H1 (cell line): ENCODE results near the gene AIFM3. TPM values are rescaled to one million over a fixed set of nuclear protein-coding genes. Genes with fewer than 3 reads are reported as not detected.

ENCODE experiments used
- CTCF ChIA-PET: fragments of 300-600 bp; sonication (Branson Sonifier 250); formaldehyde crosslinking; loops from one replicate; lab custom pipeline; 2021; ENCODE audit not compliant: partially characterized antibody; lab: Charles Lee
- POLR2A ChIA-PET: fragments of 300-600 bp; sonication (Branson Sonifier 250); formaldehyde crosslinking; loops from one replicate; lab custom pipeline; 2021; ENCODE audit warnings: inconsistent platforms; ENCODE audit not compliant: partially characterized antibody; lab: Charles Lee
- DNase-seq, 2 experiments: peaks; one replicate each; pipeline versions ENCODE4 v3.0.0 to v3.0.0-alpha.2; 2010 to 2022; ENCODE audit warnings: low spot score in 2 of 2, low read depth in 1 of 2, mixed read lengths in 1 of 2
- FAIRE-seq: peaks from 2 replicates; lab custom pipeline; 2011; peaks lifted over from hg19 to GRCh38; lab: Jason Lieb, UNC
- H2AFZ ChIP-seq: 2 replicates; pipeline ENCODE4 v1.8.1; 2012; ENCODE audit warnings: low read length, inconsistent platforms
- H2AK5ac ChIP-seq: 2 replicates; pipeline ENCODE4 v1.6.1; 2013; ENCODE audit warnings: low read depth, low read length
- H2BK120ac ChIP-seq: replicated peaks from 2 replicates; pipeline ENCODE3; 2013; ENCODE audit warnings: low read depth, low read length, inconsistent platforms
- H2BK12ac ChIP-seq: 2 replicates; pipeline ENCODE4 v1.6.1; 2013; ENCODE audit warnings: low read depth, low read length
- H2BK15ac ChIP-seq: 2 replicates; pipeline ENCODE4 v1.6.1; 2013; ENCODE audit warnings: low read length
- H2BK20ac ChIP-seq: 2 replicates; pipeline ENCODE4 v1.6.1; 2013; ENCODE audit warnings: low read length
- H2BK5ac ChIP-seq: 2 replicates; pipeline ENCODE4 v1.6.1; 2013; ENCODE audit warnings: low read depth, low read length
- H3K14ac ChIP-seq: 2 replicates; pipeline ENCODE4 v1.6.1; 2013; ENCODE audit warnings: inconsistent platforms; ENCODE audit not compliant: insufficient read length
- H3K18ac ChIP-seq: 2 replicates; pipeline ENCODE4 v1.6.1; 2013; ENCODE audit warnings: low read length; ENCODE audit errors: extremely low read depth
- H3K23ac ChIP-seq: 2 replicates; pipeline ENCODE4 v1.6.1; 2013; ENCODE audit warnings: inconsistent platforms; ENCODE audit not compliant: insufficient read length
- H3K23me2 ChIP-seq: 2 replicates; pipeline ENCODE4 v1.6.1; 2013; ENCODE audit warnings: low read depth, low read length
- H3K27ac ChIP-seq: 2 replicates; pipeline ENCODE4 v1.6.1; 2011; ENCODE audit warnings: low read depth, low read length, inconsistent platforms
- H3K27me3 ChIP-seq, 4 experiments: replicated peaks in 1 of 4; 1 replicate in 1 of 4; 2 replicates in 3 of 4; pipeline versions ENCODE4 v1.6.1 to v1.8.1; 2011 to 2013; ENCODE audit warnings: low read length in 3 of 4, mild to moderate bottlenecking in 3 of 4, inconsistent platforms in 2 of 4, mixed read lengths in 2 of 4, moderate library complexity in 1 of 4; ENCODE audit not compliant: control insufficient read depth in 3 of 4, insufficient read depth in 3 of 4; ENCODE audit errors: extremely low read depth in 1 of 4
- H3K36me3 ChIP-seq, 4 experiments: 2 replicates each; pipeline versions ENCODE4 v1.6.1 to v1.8.1; 2011 to 2013; ENCODE audit warnings: mild to moderate bottlenecking in 4 of 4, low read length in 3 of 4, moderate library complexity in 2 of 4, control low read depth in 1 of 4, inconsistent platforms in 1 of 4; ENCODE audit not compliant: insufficient read depth in 4 of 4, control insufficient read depth in 2 of 4
- H3K4ac ChIP-seq: replicated peaks from 2 replicates; pipeline ENCODE3; 2013; ENCODE audit warnings: low read length, low read depth, mixed read lengths, inconsistent platforms; ENCODE audit not compliant: insufficient read length
- H3K4me1 ChIP-seq, 4 experiments: replicated peaks in 1 of 4; 1 replicate in 1 of 4; 2 replicates in 3 of 4; pipeline versions ENCODE4 v1.6.1 to v1.8.1; 2011 to 2013; ENCODE audit warnings: low read length in 3 of 4, inconsistent platforms in 2 of 4, mixed read lengths in 1 of 4; ENCODE audit not compliant: insufficient read depth in 4 of 4, control insufficient read depth in 3 of 4
- H3K4me2 ChIP-seq, 2 experiments: 2 replicates each; pipeline versions ENCODE4 v1.6.1 to v1.8.1; 2011 to 2013; ENCODE audit warnings: low read depth in 2 of 2, low read length in 2 of 2, control low read depth in 1 of 2, inconsistent platforms in 1 of 2, mild to moderate bottlenecking in 1 of 2; ENCODE audit not compliant: insufficient read depth in 1 of 2
- H3K4me3 ChIP-seq, 4 experiments: fragments of 200-600, 300-600 bp in 1 of 4; sonication (generic), shearing (Covaris generic), sonication (Bioruptor Twin) in 1 of 4; 2 replicates each; pipeline versions ENCODE4 v1.5.1 to v1.8.1; 2011 to 2016; ENCODE audit warnings: low read length in 4 of 4, low read depth in 3 of 4, control low read depth in 2 of 4, inconsistent platforms in 2 of 4, mild to moderate bottlenecking in 2 of 4, mixed read lengths in 1 of 4, moderate library complexity in 1 of 4; ENCODE audit not compliant: insufficient read depth in 2 of 4; ENCODE audit errors: extremely low read depth in 1 of 4
- H3K56ac ChIP-seq: replicated peaks from 2 replicates; pipeline ENCODE3; 2013; ENCODE audit warnings: low read depth, mild to moderate bottlenecking, mixed read lengths, low read length, inconsistent platforms; ENCODE audit not compliant: insufficient read length
- H3K79me1 ChIP-seq: 2 replicates; pipeline ENCODE4 v1.6.1; 2013; ENCODE audit warnings: low read depth, low read length, control low read depth
- H3K79me2 ChIP-seq, 2 experiments: 2 replicates each; pipeline versions ENCODE4 v1.6.1 to v1.8.1; 2012 to 2013; ENCODE audit warnings: low read length in 2 of 2, mild to moderate bottlenecking in 2 of 2, inconsistent platforms in 1 of 2; ENCODE audit not compliant: insufficient read depth in 2 of 2, control insufficient read depth in 1 of 2
- H3K9ac ChIP-seq, 4 experiments: replicated peaks in 1 of 4; 1 replicate in 1 of 4; 2 replicates in 3 of 4; pipeline versions ENCODE4 v1.6.1 to v1.8.1; 2011 to 2013; ENCODE audit warnings: low read depth in 3 of 4, low read length in 3 of 4, control low read depth in 2 of 4, mild to moderate bottlenecking in 2 of 4, moderate library complexity in 2 of 4, inconsistent platforms in 1 of 4; ENCODE audit errors: extremely low read depth in 1 of 4
- H3K9me3 ChIP-seq, 2 experiments: 2 replicates each; pipeline versions ENCODE4 v1.6.1 to v1.8.1; 2012 to 2013; ENCODE audit warnings: mild to moderate bottlenecking in 2 of 2, moderate library complexity in 2 of 2, control low read depth in 1 of 2, inconsistent platforms in 1 of 2, low read depth in 1 of 2, low read length in 1 of 2, mixed read lengths in 1 of 2; ENCODE audit not compliant: insufficient read depth in 2 of 2
- H4K20me1 ChIP-seq, 2 experiments: replicated peaks in 1 of 2; 2 replicates each; pipeline versions ENCODE3 to v1.8.1; 2011 to 2013; ENCODE audit warnings: inconsistent platforms in 2 of 2, low read length in 2 of 2, mild to moderate bottlenecking in 1 of 2; ENCODE audit not compliant: insufficient read depth in 2 of 2, control insufficient read depth in 1 of 2
- H4K5ac ChIP-seq: 2 replicates; pipeline ENCODE4 v1.6.1; 2013; ENCODE audit warnings: low read length, low read depth, mixed read lengths, inconsistent platforms; ENCODE audit not compliant: insufficient read length
- H4K8ac ChIP-seq: 2 replicates; pipeline ENCODE4 v1.8.0; 2013; ENCODE audit warnings: mild to moderate bottlenecking, moderate library complexity, low read length, inconsistent platforms; ENCODE audit not compliant: insufficient read depth; ENCODE audit errors: extremely low read depth
- H4K91ac ChIP-seq: replicated peaks from 2 replicates; pipeline ENCODE3; 2013; ENCODE audit warnings: low read length, mixed read lengths, inconsistent platforms; ENCODE audit not compliant: insufficient read length
- KDM5A ChIP-seq: fragments of 200-600 bp; IDR thresholded peaks from 2 replicates; pipeline ENCODE4 v1.7.1; 2012; ENCODE audit warnings: mild to moderate bottlenecking, low read length, inconsistent platforms, mixed read lengths
- SIRT6 ChIP-seq: IDR thresholded peaks from one replicate; pipeline ENCODE4 v1.7.1; 2012; ENCODE audit warnings: low read length, inconsistent platforms
- SP4 ChIP-seq: IDR thresholded peaks from 2 replicates; pipeline ENCODE4 v1.6.1; 2012; ENCODE audit warnings: low read length, inconsistent platforms
- ZNF274 ChIP-seq: IDR thresholded peaks from 2 replicates; pipeline ENCODE4 v1.7.0; 2012; ENCODE audit warnings: low read length, borderline replicate concordance; ENCODE audit errors: extremely low read depth
- WGBS, 2 experiments: shearing (Covaris generic) in 1 of 2; methylation state at CpG; one replicate each; pipeline versions ENCODE4 v1.1.6 to v1.1.7; 2013 to 2015; ENCODE audit warnings: low lambda C conversion rate in 2 of 2, mixed read lengths in 2 of 2, inconsistent platforms in 1 of 2, low coverage in 1 of 2, missing lambda C conversion rate in 1 of 2; ENCODE audit not compliant: insufficient replicate concordance in 2 of 2, insufficient coverage in 1 of 2, insufficient read length in 1 of 2; ENCODE audit errors: extremely low coverage in 1 of 2, missing lambda C conversion rate in 1 of 2; 5-methylcytosine and 5-hydroxymethylcytosine counted together
- polyA plus RNA-seq, 7 experiments: library from polyadenylated mRNA; depleted of rRNA in 3 of 7; stranded (reverse) in 5 of 7; unstranded in 2 of 7; fragments of >200 nt in 5 of 7; fragments of 200-250 nt in 2 of 7; gene quantifications; 1 replicate in 5 of 7; 2 replicates in 1 of 7; 4 replicates in 1 of 7; pipeline versions ENCODE4 v1.2.1 to v1.2.3, GENCODE V29; 2011 to 2013; ENCODE audit warnings: missing spikeins in 2 of 7, mixed read lengths in 2 of 7
- total RNA-seq: library from RNA; stranded (reverse); fragmentation: NEBNext Ultra II Directional; extraction: Animal tissue kit (Norgen Biotek cat#: 25700); gene quantifications from 2 replicates; pipeline ENCODE4 v1.2.1, GENCODE V29; 2021

AIFM3 gene
- total and polyA plus RNA-seq, 2 of the 8 experiments (the other 6 are each of a cell fraction or from before 2014, with no cell fraction given), result 0.86 to 1.4 TPM

DNA sequence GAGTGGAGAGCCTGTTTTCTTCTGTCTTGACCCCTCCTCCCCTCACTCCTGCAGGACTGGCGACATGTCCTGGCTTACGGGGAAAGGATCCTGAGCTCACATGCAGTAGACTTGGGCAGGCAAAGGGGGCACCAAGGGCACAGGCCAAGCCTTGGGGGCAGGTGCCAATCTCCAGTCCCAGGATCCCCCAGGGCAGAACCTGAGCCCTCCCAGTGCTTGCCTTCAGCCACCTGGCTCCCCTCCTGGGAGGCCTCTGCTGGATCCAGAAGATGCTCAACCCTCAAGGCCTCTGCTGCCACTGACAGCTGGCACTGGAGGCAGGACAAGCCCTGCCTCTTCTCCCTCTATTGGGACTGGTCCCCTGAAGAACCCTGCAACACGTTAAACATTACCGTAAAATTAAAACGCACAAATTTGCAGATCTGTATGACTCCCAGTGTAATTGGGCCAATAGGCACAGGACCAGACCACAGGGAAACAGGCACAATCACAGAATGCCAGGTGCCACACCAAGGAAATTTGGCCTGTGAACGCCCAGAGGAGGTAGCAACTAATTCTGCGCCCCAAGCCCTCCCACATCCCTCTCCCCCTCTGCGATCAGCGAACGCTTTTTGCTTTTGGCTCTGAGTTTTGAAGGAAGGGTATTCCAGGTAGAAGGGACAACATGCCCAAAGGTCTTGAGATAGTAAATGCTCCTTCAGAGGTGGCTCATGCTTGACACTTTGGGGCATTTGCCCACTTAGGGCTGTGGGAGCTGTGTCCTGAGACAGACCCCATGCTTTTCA lies 14.1 kb downstream of the AIFM3 start:
- no peak for FAIRE-seq
- no peak overlapping the region for H2AFZ ChIP-seq

More for the DNA sequence above, 14.1 kb downstream of the AIFM3 start:
- TF ChIP-seq ZNF274 (no peak), SIRT6 (no peak), KDM5A (no peak), SP4 (no peak)
- H3K56ac ChIP-seq, result peak overlapping the region; percentile 47
- ChIA-PET CTCF (interaction anchor here (0.8 to 2.5 kb wide), 8 partner anchors 10 to 176 kb away, joined by 3 to 10 read pairs (median 4); partner anchors contain the start of genes P2RX6 and THAP7), POLR2A (interaction anchor here (1.1 to 4.6 kb wide), 10 partner anchors 8 to 32 kb away, joined by 3 to 45 read pairs (median 6); partner anchors contain the start of gene THAP7)
- peak overlapping the region; percentile 8; the same call in 1 of the 2 replicates for H2AK5ac ChIP-seq
- H3K4ac ChIP-seq, result peak overlapping the region; percentile 24
- H4K20me1 ChIP-seq, result peaks cover 0 to 3% of the 10 kb centered on the region in 2 experiments
- H3K23me2 ChIP-seq, result peaks cover 8% of the 10 kb centered on the region
- peaks cover 5 to 25% (median 8%) of the 10 kb centered on the region in 4 experiments; a peak in 6 of 7 replicates for H3K4me1 ChIP-seq
- no peak overlapping the region; the same call in none of the 2 replicates for H4K8ac ChIP-seq
- no peak overlapping the region for H2BK5ac ChIP-seq
- DNase-seq, result no peak
- 0 out of 2 replicates have a peak overlapping the region, but pooled peaks have one; percentile 51 for H3K18ac ChIP-seq
- no peaks in the 10 kb centered on the region for H3K79me2 ChIP-seq
- peaks cover 11 to 17% of the 10 kb centered on the region in 2 experiments for H3K9me3 ChIP-seq
- H2BK12ac ChIP-seq, result no peak overlapping the region
- H3K4me3 ChIP-seq, result peak overlapping the region; percentile 26 to 86 (median 74)
- no peak overlapping the region for H3K14ac ChIP-seq
- H3K23ac ChIP-seq, result no peak overlapping the region
- H2BK20ac ChIP-seq, result no peak overlapping the region
- peak overlapping the region; percentile 36 for H2BK120ac ChIP-seq
- no peaks in the 10 kb centered on the region for H3K79me1 ChIP-seq
- no peak overlapping the region for H3K27ac ChIP-seq
- peak overlapping the region in 3 of 4 experiments; percentile 7 to 85 (median 78); a peak in 2 of 7 replicates for H3K9ac ChIP-seq
- no peaks in the 10 kb centered on the region for H3K36me3 ChIP-seq
- no peak overlapping the region for H2BK15ac ChIP-seq
- peak overlapping the region; percentile 15 for H4K91ac ChIP-seq
- H3K27me3 ChIP-seq, result peaks cover 0 to 14% (median 7%) of the 10 kb centered on the region in 4 experiments; a peak in 5 of 7 replicates
- peak overlapping the region; percentile 79 for H4K5ac ChIP-seq
- H3K4me2 ChIP-seq, result peak overlapping the region; percentile 50 to 92
- 74% methylated on average over 10 of the region's 10 CpGs; no CpG with 5 or more reads in 1 of the 2 experiments for WGBS, 2 experiments
